H9 (cell line): ENCODE measurements around the gene OR2V1. TPM values are rescaled to one million over a fixed set of nuclear protein-coding genes. Genes with fewer than 3 reads are reported as not detected.

Experiments used
- DNase-seq: peaks from one replicate; pipeline ENCODE4 v3.0.0-alpha.2; 2017
- H2AFZ ChIP-seq: one replicate; pipeline ENCODE4 v1.6.1; 2013; ENCODE audit warnings: mild to moderate bottlenecking, low read length, control low read depth, moderate library complexity
- H2AK5ac ChIP-seq: 2 replicates; pipeline ENCODE4 v1.6.1; 2013; ENCODE audit warnings: low read length, control low read depth, mixed read lengths; ENCODE audit not compliant: insufficient read length
- H2BK120ac ChIP-seq: one replicate; pipeline ENCODE4 v1.6.1; 2013; ENCODE audit warnings: low read depth, mild to moderate bottlenecking, low read length, control low read depth, inconsistent platforms; ENCODE audit not compliant: poor library complexity, severe bottlenecking
- H2BK12ac ChIP-seq: 2 replicates; pipeline ENCODE4 v1.6.1; 2013; ENCODE audit warnings: low read length, control low read depth, mixed read lengths, low read depth; ENCODE audit not compliant: insufficient read length
- H2BK15ac ChIP-seq: 2 replicates; pipeline ENCODE4 v1.6.1; 2013; ENCODE audit warnings: low read depth, low read length, control low read depth
- H2BK20ac ChIP-seq: one replicate; pipeline ENCODE4 v1.6.1; 2013; ENCODE audit warnings: low read depth, mild to moderate bottlenecking, low read length, control low read depth, inconsistent platforms; ENCODE audit not compliant: poor library complexity, severe bottlenecking
- H2BK5ac ChIP-seq: 2 replicates; pipeline ENCODE4 v1.6.1; 2013; ENCODE audit warnings: low read length, control low read depth, mixed read lengths; ENCODE audit not compliant: insufficient read length
- H3K14ac ChIP-seq: 2 replicates; pipeline ENCODE4 v1.6.1; 2013; ENCODE audit warnings: low read length, control low read depth; ENCODE audit not compliant: insufficient read depth
- H3K18ac ChIP-seq: 2 replicates; pipeline ENCODE4 v1.6.1; 2013; ENCODE audit warnings: low read depth, mild to moderate bottlenecking, mixed read lengths, low read length, control low read depth; ENCODE audit not compliant: insufficient read length
- H3K23ac ChIP-seq: 2 replicates; pipeline ENCODE4 v1.6.1; 2013; ENCODE audit warnings: low read length, control low read depth, mixed read lengths, low read depth; ENCODE audit not compliant: insufficient read length
- H3K23me2 ChIP-seq: 2 replicates; pipeline ENCODE4 v1.6.1; 2013; ENCODE audit warnings: low read depth, mild to moderate bottlenecking, mixed read lengths, low read length, control low read depth; ENCODE audit not compliant: insufficient read length, poor library complexity, severe bottlenecking
- H3K27ac ChIP-seq: 2 replicates; pipeline ENCODE4 v1.5.1; 2013; ENCODE audit warnings: low read length, control low read depth, mixed read lengths, low read depth; ENCODE audit not compliant: insufficient read length
- H3K27me3 ChIP-seq: 2 replicates; pipeline ENCODE4 v1.6.1; 2013; ENCODE audit warnings: low read length, control low read depth, inconsistent platforms; ENCODE audit not compliant: insufficient read depth
- H3K4ac ChIP-seq: 2 replicates; pipeline ENCODE4 v1.6.1; 2013; ENCODE audit warnings: low read depth, mild to moderate bottlenecking, control low read depth, inconsistent platforms, low read length, moderate library complexity
- H3K4me1 ChIP-seq: 2 replicates; pipeline ENCODE4 v1.6.1; 2013; ENCODE audit warnings: low read length, control low read depth, inconsistent platforms; ENCODE audit not compliant: insufficient read depth
- H3K4me2 ChIP-seq: 2 replicates; pipeline ENCODE4 v1.6.1; 2013; ENCODE audit warnings: low read length, control low read depth, mixed read lengths; ENCODE audit not compliant: insufficient read length, insufficient read depth
- H3K56ac ChIP-seq: 2 replicates; pipeline ENCODE4 v1.6.1; 2013; ENCODE audit warnings: low read depth, mild to moderate bottlenecking, mixed read lengths, low read length, control low read depth; ENCODE audit not compliant: insufficient read length
- H3K79me1 ChIP-seq: 2 replicates; pipeline ENCODE4 v1.6.1; 2013; ENCODE audit warnings: low read depth, mild to moderate bottlenecking, moderate library complexity, low read length, control low read depth, inconsistent platforms; ENCODE audit not compliant: insufficient read depth, poor library complexity, severe bottlenecking
- H3K79me2 ChIP-seq: 2 replicates; pipeline ENCODE4 v1.6.1; 2013; ENCODE audit warnings: low read length, control low read depth, inconsistent platforms; ENCODE audit not compliant: insufficient read depth
- H3K9ac ChIP-seq: 2 replicates; pipeline ENCODE4 v1.6.1; 2013; ENCODE audit warnings: low read length, control low read depth, mixed read lengths; ENCODE audit not compliant: insufficient read length; ENCODE audit errors: extremely low read depth
- H3K9me3 ChIP-seq: one replicate; pipeline ENCODE4 v1.6.1; 2013; ENCODE audit warnings: low read depth, low read length, inconsistent platforms; ENCODE audit not compliant: control insufficient read depth
- H3T11ph ChIP-seq: one replicate; pipeline ENCODE4 v1.6.1; 2013; ENCODE audit warnings: mild to moderate bottlenecking, low read length, control low read depth, inconsistent platforms
- H4K20me1 ChIP-seq: one replicate; pipeline ENCODE4 v1.6.1; 2013; ENCODE audit not compliant: control insufficient read depth, insufficient read length, insufficient read depth
- H4K5ac ChIP-seq: 2 replicates; pipeline ENCODE4 v1.6.1; 2013; ENCODE audit warnings: low read depth, mild to moderate bottlenecking, mixed read lengths, low read length, control low read depth; ENCODE audit not compliant: insufficient read length
- H4K8ac ChIP-seq: replicated peaks from 2 replicates; pipeline ENCODE4 v1.6.1; 2013; ENCODE audit warnings: low read length, control low read depth, mixed read lengths, low read depth; ENCODE audit not compliant: insufficient read length
- H4K91ac ChIP-seq: 2 replicates; pipeline ENCODE4 v1.6.1; 2013; ENCODE audit warnings: low read depth, mild to moderate bottlenecking, moderate library complexity, mixed read lengths, low read length, control low read depth; ENCODE audit not compliant: insufficient read length
- H3K27ac Mint-ChIP-seq, 3 experiments: 2 replicates in 2 of 3; 3 replicates in 1 of 3; pipeline ENCODE4 v1.8.0; 2020 to 2021; ENCODE audit warnings: mixed read lengths in 3 of 3, mild to moderate bottlenecking in 1 of 3, moderate library complexity in 1 of 3
- H3K27me3 Mint-ChIP-seq: 2 replicates; pipeline ENCODE4 v1.8.0; 2021; ENCODE audit warnings: low read depth, mild to moderate bottlenecking, moderate library complexity, mixed read lengths
- H3K36me3 Mint-ChIP-seq, 3 experiments: 2 replicates in 2 of 3; 3 replicates in 1 of 3; pipeline ENCODE4 v1.8.0; 2020 to 2021; ENCODE audit warnings: low read depth in 3 of 3, mixed read lengths in 3 of 3; ENCODE audit not compliant: insufficient read depth in 1 of 3
- H3K4me1 Mint-ChIP-seq, 2 experiments: 2 replicates each; pipeline ENCODE4 v1.8.0; 2020; ENCODE audit warnings: mixed read lengths in 2 of 2
- H3K4me3 Mint-ChIP-seq, 2 experiments: 2 replicates in 1 of 2; 3 replicates in 1 of 2; pipeline ENCODE4 v1.8.0; 2020 to 2021; ENCODE audit warnings: mild to moderate bottlenecking in 2 of 2, mixed read lengths in 2 of 2, moderate library complexity in 1 of 2
- H3K9me3 Mint-ChIP-seq, 2 experiments: 2 replicates in 1 of 2; 3 replicates in 1 of 2; pipeline ENCODE4 v1.8.0; 2020; ENCODE audit warnings: mild to moderate bottlenecking in 2 of 2, mixed read lengths in 2 of 2, moderate library complexity in 1 of 2
- WGBS: extraction: QIAGEN DNeasy Blood & Tissue Kit; methylation state at CpG from one replicate; pipeline ENCODE4 v1.1.7; 2013; ENCODE audit warnings: missing lambda C conversion rate, low lambda C conversion rate, mixed read lengths; ENCODE audit not compliant: insufficient read length; ENCODE audit errors: extremely low coverage; 5-methylcytosine and 5-hydroxymethylcytosine counted together
- total RNA-seq: library from RNA; stranded (reverse); gene quantifications from 2 replicates; pipeline ENCODE4 v1.2.1, GENCODE V29; 2021
- TF ChIP-seq, protein P1 (sequence below): fragments of 200-600 bp; sonication (generic); conservative IDR thresholded peaks from 3 replicates; pipeline ENCODE4 v1.8.0; 2021; ENCODE audit warnings: antibody characterized with exemption, mild to moderate bottlenecking

The OR2V1 gene
- total RNA-seq, 1 experiment from 2014 or later = not detected

DNA sequence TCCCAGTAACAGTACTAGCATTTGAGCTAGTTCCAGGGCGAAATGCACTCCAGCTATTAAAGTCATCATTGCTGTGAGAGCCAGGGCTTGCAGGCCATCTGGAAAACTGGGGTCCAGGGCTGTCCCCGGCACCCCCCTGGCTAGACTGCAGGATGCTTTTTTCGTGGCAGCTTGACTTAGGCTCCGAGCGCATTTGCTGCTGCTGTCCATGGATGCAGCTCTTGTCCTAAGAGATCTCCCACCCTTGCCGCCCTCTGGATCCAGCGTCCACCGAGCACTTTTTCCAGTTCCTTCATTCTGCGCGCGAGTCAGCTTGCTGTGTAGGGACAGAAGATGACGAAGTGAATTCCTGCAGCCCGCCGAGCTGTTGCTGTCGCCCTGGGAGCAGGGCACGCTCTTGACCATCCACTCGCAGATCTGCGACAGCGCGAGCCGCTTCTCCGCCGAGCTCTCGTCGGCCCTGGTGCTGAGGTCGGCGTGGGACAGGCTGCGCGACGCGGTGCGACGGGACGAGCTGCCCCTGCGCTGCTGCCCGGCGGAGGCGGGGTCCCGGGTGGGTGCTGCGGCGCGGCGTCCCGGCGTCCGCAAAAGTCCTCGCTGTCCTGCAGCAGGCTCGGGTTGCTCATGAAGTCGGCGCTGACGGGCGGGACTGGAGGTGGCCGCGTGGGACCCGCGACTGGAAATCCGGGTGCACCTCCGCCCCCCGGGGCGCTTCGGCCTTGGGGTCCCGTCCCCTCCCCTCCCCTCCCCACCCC lies 30.7 kb downstream of the OR2V1 start:
- Histone ChIP-seq H2BK12ac (no peak overlapping the region), H2BK120ac (no peak overlapping the region)

More for the DNA sequence above, 30.7 kb downstream of the OR2V1 start:
- no CpG with 5 or more reads among the region's 62 CpGs for WGBS
- H3T11ph ChIP-seq = no peak overlapping the region
- no peak overlapping the region for H2AK5ac ChIP-seq
- H4K8ac ChIP-seq = no peak overlapping the region
- 0 out of 7 replicates have a peak, but pooled peaks cover 0 to 1% (median 0%) of the 10 kb centered on the region in 3 experiments for H3K36me3 Mint-ChIP-seq
- H3K9me3 Mint-ChIP-seq = peaks cover 0 to 6% of the 10 kb centered on the region in 2 experiments; a peak in 4 of 5 replicates
- H2BK15ac ChIP-seq = no peak overlapping the region
- no peaks in the 10 kb centered on the region; the same call in 1 of the 2 replicates for H3K4me1 ChIP-seq
- DNase-seq = peak; percentile 62
- no peaks in the 10 kb centered on the region for H3K9me3 ChIP-seq
- H3K4me1 Mint-ChIP-seq = peaks cover 13% of the 10 kb centered on the region in 2 experiments
- no peak overlapping the region for H2BK20ac ChIP-seq
- no peaks in the 10 kb centered on the region for H3K79me1 ChIP-seq
- H3K14ac ChIP-seq = no peak overlapping the region
- no peak overlapping the region for H2BK5ac ChIP-seq
- no peaks in the 10 kb centered on the region for H3K79me2 ChIP-seq
- no peak overlapping the region for H3K9ac ChIP-seq
- peaks cover 4% of the 10 kb centered on the region for H3K23me2 ChIP-seq
- peaks cover 18% of the 10 kb centered on the region for H3K27me3 ChIP-seq
- no peak overlapping the region for H3K56ac ChIP-seq
- no peak overlapping the region for H3K4ac ChIP-seq
- H4K5ac ChIP-seq = no peak overlapping the region
- H3K27ac ChIP-seq = no peak overlapping the region
- no peaks in the 10 kb centered on the region for H4K20me1 ChIP-seq
- TF ChIP-seq, protein P1, sequence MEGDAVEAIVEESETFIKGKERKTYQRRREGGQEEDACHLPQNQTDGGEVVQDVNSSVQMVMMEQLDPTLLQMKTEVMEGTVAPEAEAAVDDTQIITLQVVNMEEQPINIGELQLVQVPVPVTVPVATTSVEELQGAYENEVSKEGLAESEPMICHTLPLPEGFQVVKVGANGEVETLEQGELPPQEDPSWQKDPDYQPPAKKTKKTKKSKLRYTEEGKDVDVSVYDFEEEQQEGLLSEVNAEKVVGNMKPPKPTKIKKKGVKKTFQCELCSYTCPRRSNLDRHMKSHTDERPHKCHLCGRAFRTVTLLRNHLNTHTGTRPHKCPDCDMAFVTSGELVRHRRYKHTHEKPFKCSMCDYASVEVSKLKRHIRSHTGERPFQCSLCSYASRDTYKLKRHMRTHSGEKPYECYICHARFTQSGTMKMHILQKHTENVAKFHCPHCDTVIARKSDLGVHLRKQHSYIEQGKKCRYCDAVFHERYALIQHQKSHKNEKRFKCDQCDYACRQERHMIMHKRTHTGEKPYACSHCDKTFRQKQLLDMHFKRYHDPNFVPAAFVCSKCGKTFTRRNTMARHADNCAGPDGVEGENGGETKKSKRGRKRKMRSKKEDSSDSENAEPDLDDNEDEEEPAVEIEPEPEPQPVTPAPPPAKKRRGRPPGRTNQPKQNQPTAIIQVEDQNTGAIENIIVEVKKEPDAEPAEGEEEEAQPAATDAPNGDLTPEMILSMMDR = no peak
- peak overlapping the region; percentile 56 for H3K4me2 ChIP-seq
- H3K27me3 Mint-ChIP-seq = peaks cover 41% of the 10 kb centered on the region
- H3K18ac ChIP-seq = no peak overlapping the region
- peak overlapping the region; percentile 59 to 83 for H3K4me3 Mint-ChIP-seq
- no peak overlapping the region for H2AFZ ChIP-seq
- H3K27ac Mint-ChIP-seq = no peak overlapping the region
- H3K23ac ChIP-seq = no peak overlapping the region
- H4K91ac ChIP-seq = no peak overlapping the region
